Measurements from ENCODE around the gene SCYGR5.

The SCYGR5 gene

GRCh38 chr2:227674485-227674884, 7.9 kb downstream of the SCYGR5 start:
- no peak for FAIRE-seq

GRCh38 chr2:227677928-227678327, 11.3 kb downstream of the SCYGR5 start:
- no peak for FAIRE-seq

GRCh38 chr2:227684258-227684657, 17.7 kb downstream of the SCYGR5 start:
- no peak for FAIRE-seq

- FAIRE-seq = no peak
These were observed 20.6 kb downstream of the SCYGR5 start for GRCh38 chr2:227687189-227687588.

- no peak for FAIRE-seq
These were observed 30.5 kb downstream of the SCYGR5 start for GRCh38 chr2:227696990-227697679.

GRCh38 chr2:227701556-227701955, 35.0 kb downstream of the SCYGR5 start:
- no peak for FAIRE-seq

GRCh38 chr2:227703280-227703732, 36.7 kb downstream of the SCYGR5 start:
- no peak for FAIRE-seq

- FAIRE-seq = no peak
These were observed 37.4 kb downstream of the SCYGR5 start for GRCh38 chr2:227703961-227704360.

- FAIRE-seq = no peak
These were observed 40.3 kb downstream of the SCYGR5 start for GRCh38 chr2:227706859-227707258.

GRCh38 chr2:227707390-227707789, 40.8 kb downstream of the SCYGR5 start:
- no peak for FAIRE-seq

- no peak for FAIRE-seq
These were observed 44.4 kb downstream of the SCYGR5 start for GRCh38 chr2:227710986-227711385.

- FAIRE-seq = no peak
These were observed 46.7 kb downstream of the SCYGR5 start for GRCh38 chr2:227713291-227713690.

- FAIRE-seq = no peak
These were observed 49.9 kb downstream of the SCYGR5 start for GRCh38 chr2:227716501-227716900.

All from A204.1 (cell line).